ENCODE data around the gene AASDH. TPM values are rescaled to one million over a fixed set of nuclear protein-coding genes. Genes with fewer than 3 reads are reported as not detected.

AASDH gene
- total and polyA plus RNA-seq, 2 of the 4 experiments (the other 2 are of a cell fraction), result 4.7 to 12.0 TPM

DNA sequence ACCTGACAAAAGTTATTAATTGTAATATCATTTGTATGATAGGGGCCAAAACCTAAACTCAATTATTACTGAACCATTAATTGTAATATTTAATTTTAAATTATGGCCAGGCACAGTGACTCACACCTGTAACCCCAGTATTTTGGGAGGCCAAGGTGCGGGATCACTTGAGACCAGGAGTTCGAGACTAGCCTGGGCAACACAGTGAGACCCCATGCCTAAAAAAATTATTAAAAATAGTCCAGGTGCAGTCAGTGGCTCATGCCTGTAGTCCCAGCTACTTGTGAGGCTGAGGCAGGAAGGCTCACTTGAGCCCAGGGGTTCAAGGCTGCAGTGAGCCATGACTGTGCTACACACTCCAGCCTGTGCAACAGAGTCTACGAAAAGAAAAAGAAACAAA, 30.1 kb upstream of the AASDH start:
- Histone ChIP-seq H3K4me2 (ENCODE audit: low read depth, low read length) (no peak overlapping the region), H3K4ac (ENCODE audit: low read depth, low read length) (no peak overlapping the region), H3K27ac (ENCODE audit: insufficient read depth, low read length) (no peak overlapping the region), H3K9me1 (ENCODE audit: insufficient read depth, low read length) (peaks cover 9% of the 10 kb centered on the region; the same call in 1 of the 2 replicates), H3K9ac (ENCODE audit: low read depth, low read length) (no peak overlapping the region), H2BK15ac (ENCODE audit: low read depth, low read length) (no peak overlapping the region), H3K4me3 (ENCODE audit: insufficient read depth, low read depth, low read length) (no peak overlapping the region), H4K20me1 (ENCODE audit: insufficient read depth, low read length) (no peaks in the 10 kb centered on the region; the same call in 1 of the 2 replicates), H3K27me3 (ENCODE audit: control insufficient read depth, insufficient read depth, low read length) (no peaks in the 10 kb centered on the region), H4K91ac (ENCODE audit: insufficient read depth, low read depth, low read length) (no peak overlapping the region), H2BK5ac (ENCODE audit: low read depth, low read length, poor library complexity, severe bottlenecking) (no peak overlapping the region), H3K56ac (ENCODE audit: extremely low read depth, insufficient read depth, low read length) (no peak overlapping the region), H4K5ac (ENCODE audit: low read depth, low read length) (no peak overlapping the region), H3K4me1 (ENCODE audit: control insufficient read depth, insufficient read depth, low read length) (no peaks in the 10 kb centered on the region), H4K8ac (ENCODE audit: low read depth in 2 of 2, low read length in 2 of 2) (no peak overlapping the region), H3K14ac (replicated peaks; ENCODE audit: low read depth, low read length) (no peak overlapping the region), H3K79me1 (ENCODE audit: low read depth in 1 of 2, low read length in 2 of 2) (peaks cover 11 to 42% of the 10 kb centered on the region in 2 experiments), H3K18ac (ENCODE audit: low read depth, low read length) (no peak overlapping the region), H2BK20ac (ENCODE audit: low read depth, low read length) (no peak overlapping the region), H3K23ac (ENCODE audit: low read depth, low read length) (no peak overlapping the region), H2AK5ac (ENCODE audit: low read depth, low read length) (no peak overlapping the region), H3K36me3 (ENCODE audit: control insufficient read depth, insufficient read depth, low read length) (peaks cover 2% of the 10 kb centered on the region; the same call in 1 of the 2 replicates), H2BK120ac (ENCODE audit: low read depth, low read length) (no peak overlapping the region), H3K9me3 (ENCODE audit: control insufficient read depth, insufficient read depth, low read length) (no peaks in the 10 kb centered on the region), H2AK9ac (replicated peaks; ENCODE audit: low read depth, low read length, poor library complexity) (no peak overlapping the region), H2AFZ (replicated peaks; ENCODE audit: low read length, poor library complexity) (no peak overlapping the region)
- ATAC-seq (ENCODE audit: low read depth), result no peak
- BruUV-seq (replicated peaks), result no TSS peak
- WGBS, 2 experiments (ENCODE audit: extremely low coverage in 2 of 2, insufficient read length in 1 of 2), result 100% methylated on average over 1 of the region's 3 CpGs; no CpG with 5 or more reads in 1 of the 2 experiments
- in situ Hi-C loops (cut with MboI; ENCODE audit: low sequenced_read_pairs) (loop anchor here (25.0 kb wide), 1 partner anchor 420 kb away; no protein-coding TSS in a partner anchor), intact Hi-C loops (cut with micrococcal nuclease) (no loop called here), dilution Hi-C loops (cut with HindIII; ENCODE audit: low sequenced_read_pairs, unreplicated experiment) (no loop called here)
- ChIA-PET CTCF (no interaction called here), POLR2A (ENCODE audit: unreplicated experiment) (no interaction called here)
- no peak for DNase-seq
- TF ChIP-seq RCOR1 (IDR thresholded peaks at IDR 0.05; ENCODE audit: insufficient replicate concordance, low read length), result no peak
- TF ChIP-seq, protein P1, sequence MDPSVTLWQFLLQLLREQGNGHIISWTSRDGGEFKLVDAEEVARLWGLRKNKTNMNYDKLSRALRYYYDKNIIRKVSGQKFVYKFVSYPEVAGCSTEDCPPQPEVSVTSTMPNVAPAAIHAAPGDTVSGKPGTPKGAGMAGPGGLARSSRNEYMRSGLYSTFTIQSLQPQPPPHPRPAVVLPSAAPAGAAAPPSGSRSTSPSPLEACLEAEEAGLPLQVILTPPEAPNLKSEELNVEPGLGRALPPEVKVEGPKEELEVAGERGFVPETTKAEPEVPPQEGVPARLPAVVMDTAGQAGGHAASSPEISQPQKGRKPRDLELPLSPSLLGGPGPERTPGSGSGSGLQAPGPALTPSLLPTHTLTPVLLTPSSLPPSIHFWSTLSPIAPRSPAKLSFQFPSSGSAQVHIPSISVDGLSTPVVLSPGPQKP (IDR thresholded peaks at IDR 0.05; ENCODE audit: borderline replicate concordance, low read depth, low read length), result no peak
- no peak for TF ChIP-seq CHD1 (IDR thresholded peaks at IDR 0.05; ENCODE audit: low read depth, low read length)

Measured in IMR-90 (cell line).